ENCODE results near the gene TEX44.

DNA sequence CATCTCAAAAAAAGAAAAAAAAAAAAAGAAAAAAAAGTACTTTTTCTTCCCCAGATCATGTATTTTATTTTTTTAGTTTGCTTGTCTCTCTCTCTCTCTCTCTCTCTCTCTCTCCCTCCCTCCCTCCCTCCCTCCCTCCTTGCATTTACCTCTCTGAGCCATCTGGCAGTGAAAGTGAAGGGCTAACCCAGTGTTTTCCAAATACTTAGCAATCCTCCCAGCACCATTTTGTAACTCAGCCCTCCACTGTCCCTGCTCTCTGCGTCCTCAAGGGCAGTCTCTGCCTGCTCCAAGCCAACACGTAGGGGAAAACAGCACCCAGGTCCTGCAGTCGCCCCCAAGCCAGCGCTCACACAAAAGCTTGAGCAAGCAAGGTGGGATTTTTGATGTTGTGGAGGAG, 19.6 kb upstream of the TEX44 start:
- TF ChIP-seq, protein P1, sequence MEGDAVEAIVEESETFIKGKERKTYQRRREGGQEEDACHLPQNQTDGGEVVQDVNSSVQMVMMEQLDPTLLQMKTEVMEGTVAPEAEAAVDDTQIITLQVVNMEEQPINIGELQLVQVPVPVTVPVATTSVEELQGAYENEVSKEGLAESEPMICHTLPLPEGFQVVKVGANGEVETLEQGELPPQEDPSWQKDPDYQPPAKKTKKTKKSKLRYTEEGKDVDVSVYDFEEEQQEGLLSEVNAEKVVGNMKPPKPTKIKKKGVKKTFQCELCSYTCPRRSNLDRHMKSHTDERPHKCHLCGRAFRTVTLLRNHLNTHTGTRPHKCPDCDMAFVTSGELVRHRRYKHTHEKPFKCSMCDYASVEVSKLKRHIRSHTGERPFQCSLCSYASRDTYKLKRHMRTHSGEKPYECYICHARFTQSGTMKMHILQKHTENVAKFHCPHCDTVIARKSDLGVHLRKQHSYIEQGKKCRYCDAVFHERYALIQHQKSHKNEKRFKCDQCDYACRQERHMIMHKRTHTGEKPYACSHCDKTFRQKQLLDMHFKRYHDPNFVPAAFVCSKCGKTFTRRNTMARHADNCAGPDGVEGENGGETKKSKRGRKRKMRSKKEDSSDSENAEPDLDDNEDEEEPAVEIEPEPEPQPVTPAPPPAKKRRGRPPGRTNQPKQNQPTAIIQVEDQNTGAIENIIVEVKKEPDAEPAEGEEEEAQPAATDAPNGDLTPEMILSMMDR (IDR thresholded peaks at IDR 0.05) = no peak
- TF ChIP-seq POLR2A (IDR thresholded peaks at IDR 0.05) = no peak

Data from lower leg skin (tissue), 3 donors.